Femur (tissue), 1 donor: ENCODE measurements around the gene POGLUT3.

Experiments used
- DNase-seq: peaks from one replicate; pipeline ENCODE4 v3.0.0-alpha.2; 2017

POGLUT3 gene

DNA sequence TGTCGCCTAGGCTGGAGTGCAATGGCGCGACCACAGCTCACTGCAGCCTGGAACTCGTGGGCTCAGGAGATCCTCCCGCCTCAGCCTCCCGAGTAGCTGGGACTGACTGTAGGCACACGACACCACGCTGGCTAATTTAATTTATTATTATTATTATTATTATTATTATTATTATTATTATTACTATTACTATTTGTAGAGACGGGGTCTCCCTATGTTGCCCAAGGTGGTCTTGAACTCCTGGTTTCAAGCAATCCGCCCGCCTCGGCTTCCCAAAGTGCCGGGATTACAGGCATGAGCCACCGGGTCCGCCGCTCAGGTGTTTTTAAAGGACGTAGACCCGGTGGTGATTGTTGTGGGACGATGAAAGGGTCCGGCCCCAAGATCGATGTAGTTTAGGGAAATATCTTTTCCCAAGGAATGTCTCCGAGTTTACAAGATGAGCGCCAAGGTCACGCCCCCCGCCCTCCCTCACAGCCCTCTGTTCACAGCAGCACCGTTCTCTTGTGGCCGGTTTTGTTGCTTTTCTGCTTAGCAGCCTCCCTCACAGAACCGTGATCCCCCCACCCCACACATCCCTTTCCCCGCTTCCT lies 728 bp upstream of the POGLUT3 start:
- peak; percentile 27 for DNase-seq

GRCh38 chr11:108497317-108498045 lies 703 bp downstream of the POGLUT3 start:
- DNase-seq: peak; percentile 95

GRCh38 chr11:108496643-108497256 lies 1.4 kb downstream of the POGLUT3 start:
- peak; percentile 21 for DNase-seq

GRCh38 chr11:108495326-108495725 lies 2.9 kb downstream of the POGLUT3 start:
- DNase-seq: no peak

DNA sequence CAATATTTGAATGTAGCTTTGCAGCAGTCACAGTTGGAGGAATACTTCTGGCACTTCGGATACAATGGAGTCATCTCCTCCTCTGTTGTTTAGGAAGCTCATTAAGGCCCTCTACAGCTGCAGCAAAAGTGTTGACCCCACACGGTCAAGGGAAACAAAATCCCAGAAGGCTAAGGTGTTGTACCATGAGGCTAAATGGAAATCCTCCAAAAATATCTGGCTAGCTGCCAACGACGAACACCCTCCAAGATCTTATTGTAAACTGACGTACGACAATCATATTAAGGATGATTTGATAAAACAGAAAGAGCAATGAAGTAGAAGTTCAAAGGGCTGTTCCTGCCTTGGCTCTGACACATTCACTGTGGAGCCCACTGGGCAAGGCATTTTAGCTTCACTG lies 4.0 kb downstream of the POGLUT3 start:
- DNase-seq: no peak

GRCh38 chr11:108491936-108492335 lies 6.2 kb downstream of the POGLUT3 start:
- DNase-seq: no peak

GRCh38 chr11:108486828-108487227 lies 11.4 kb downstream of the POGLUT3 start:
- DNase-seq: no peak

- DNase-seq: no peak
Observed at GRCh38 chr11:108486331-108486730, 11.9 kb downstream of the POGLUT3 start.

GRCh38 chr11:108483163-108483562 lies 15.0 kb downstream of the POGLUT3 start:
- DNase-seq: no peak

DNA sequence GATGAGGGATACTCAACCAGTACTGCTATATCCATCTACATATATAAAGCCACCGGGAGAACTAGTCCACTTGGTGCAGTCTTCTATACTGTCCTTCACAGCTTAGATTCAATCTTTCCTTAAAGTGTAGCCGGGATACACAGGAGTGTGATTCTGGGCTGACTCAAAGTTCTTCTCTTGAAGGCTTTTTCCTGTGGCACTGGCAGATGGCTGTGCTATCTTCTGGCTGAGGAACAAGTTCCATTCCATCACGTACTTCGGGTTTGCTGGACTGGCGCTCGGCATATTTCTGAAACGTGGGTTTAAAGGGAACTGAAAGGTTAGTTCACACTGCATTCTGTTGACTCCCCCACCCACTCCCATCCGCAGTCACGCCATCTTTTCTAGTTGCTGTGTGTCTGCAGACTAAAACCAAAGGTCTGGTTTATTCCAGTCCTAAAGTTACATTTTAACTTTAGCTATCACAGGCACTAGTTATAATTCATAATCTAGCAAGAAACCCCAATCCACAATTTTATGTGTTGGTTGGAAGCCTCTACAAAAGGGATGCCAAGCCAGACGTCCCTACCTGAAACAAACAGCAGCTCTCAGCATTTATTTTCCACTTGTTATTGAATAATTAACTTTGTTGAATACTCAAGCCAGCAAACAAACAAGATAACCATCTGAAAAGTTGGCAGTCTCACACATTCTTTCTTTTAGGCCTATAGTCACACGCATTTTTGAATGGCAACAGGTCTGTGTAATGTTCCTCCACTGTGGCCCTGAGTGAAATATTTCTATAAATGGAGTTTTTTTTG lies 23.3 kb downstream of the POGLUT3 start:
- DNase-seq: no peak

DNA sequence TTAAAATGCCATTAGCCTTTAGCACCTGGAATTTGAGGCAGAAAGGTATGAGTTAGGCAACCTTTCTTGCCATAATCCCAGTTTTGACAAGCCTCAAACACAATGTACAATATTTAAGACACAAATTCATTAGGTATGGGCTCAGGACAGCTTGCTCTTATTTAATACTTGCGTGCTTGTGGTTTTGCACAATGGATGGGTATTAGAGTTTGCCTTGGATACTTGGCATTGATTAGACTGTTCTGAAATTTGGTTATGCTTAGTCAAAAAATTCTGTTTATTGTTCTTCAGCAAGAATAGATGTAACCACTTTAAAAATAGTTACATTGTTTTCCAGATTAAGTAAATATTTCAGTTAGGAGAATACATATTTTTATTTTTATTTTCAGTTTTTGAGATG lies 25.5 kb downstream of the POGLUT3 start:
- DNase-seq: no peak

DNA sequence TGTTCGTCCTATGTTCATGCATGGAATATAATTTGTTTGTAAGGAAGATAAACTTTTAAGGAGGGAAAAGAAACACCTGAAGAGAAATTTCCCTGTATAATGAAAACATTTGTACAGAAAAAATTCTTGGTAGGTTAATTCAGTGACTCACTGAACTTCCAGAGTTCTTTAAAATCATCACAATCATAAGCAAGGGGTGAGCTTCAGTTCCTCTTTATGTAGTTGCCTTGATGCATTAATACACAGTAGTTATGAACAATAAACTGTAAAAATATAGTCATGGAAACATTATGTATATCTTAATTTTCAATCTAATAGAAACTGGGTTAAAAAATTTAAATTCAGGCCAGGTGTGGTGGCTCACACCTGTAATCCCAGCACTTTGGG lies 29.7 kb downstream of the POGLUT3 start:
- DNase-seq: no peak

DNA sequence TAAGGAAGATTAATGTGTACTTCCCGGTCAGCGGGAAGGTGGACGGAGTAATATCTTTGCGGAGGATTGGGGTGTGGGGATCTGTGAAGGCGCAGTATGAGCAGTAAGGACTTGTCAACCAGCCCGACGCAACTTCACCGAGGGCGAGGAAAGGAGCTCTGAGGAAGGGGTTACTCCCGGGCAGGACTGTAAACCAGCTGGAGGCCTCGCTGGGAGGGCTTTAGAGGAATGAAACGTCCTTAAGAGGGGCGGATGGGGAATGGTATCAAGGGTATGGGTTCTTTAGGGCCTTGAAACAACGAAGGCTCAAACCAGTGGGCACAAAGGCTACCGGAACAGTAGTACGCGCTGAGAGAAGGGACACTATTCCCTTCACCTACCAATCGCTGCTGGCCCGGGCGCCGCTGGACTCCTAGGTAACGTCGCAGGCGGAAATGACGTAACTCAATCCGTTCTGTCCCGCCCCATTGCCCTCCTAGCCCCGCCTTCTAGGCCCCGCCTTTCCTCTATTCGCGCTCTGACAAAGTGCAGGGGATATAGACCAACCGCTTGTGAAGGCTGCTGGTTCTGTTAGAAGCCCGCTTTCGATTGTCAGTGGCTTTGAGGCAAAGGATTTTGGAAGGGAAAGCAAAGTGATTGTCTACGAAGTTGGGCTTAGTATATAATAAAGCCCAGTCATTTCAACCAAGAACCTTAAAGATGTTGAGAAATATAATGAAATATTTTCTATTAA lies 30.9 kb downstream of the POGLUT3 start, which contains the start of gene C11orf65:
Gene C11orf65 (minus strand): TSS at position 439 of the 733 bp plus-strand sequence. CDS start 5,970 bp downstream, outside the sequence.
- peak; percentile 98 for DNase-seq

GRCh38 chr11:108466405-108466804 lies 31.8 kb downstream of the POGLUT3 start:
- DNase-seq: no peak

DNA sequence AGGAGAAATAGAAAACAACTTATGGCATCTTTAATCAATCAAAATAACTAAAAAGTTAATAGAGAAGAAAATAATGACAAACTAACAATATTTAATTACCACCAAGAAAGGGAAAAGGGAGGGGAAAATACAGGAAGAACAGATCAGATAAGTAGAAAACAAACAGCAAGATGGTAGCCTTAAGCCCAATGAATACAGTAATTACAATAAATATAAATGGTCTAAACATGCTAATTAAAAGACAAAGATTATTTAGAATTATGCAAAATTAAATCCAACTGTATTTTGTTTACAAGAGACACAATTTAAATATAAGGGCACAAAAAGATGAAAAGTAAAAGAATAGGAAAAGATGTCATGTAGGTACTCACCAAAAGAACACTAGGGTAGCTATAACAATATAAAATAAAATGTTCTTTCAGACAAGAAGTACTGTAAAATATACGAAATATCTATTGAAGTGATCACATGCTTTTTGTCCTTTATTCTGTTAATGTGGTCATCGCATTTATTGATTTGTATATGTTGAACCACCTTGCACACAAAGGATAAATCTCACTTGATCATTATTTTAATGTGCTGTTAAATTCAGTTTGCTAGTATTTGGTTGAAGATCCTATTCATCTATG lies 44.9 kb downstream of the POGLUT3 start:
- no peak for DNase-seq
